Epithelial cell of esophagus (primary cell): ENCODE results near the gene ANKRD1.
A peak's percentile ranks its signal among the peaks of the same experiment; 100 is the strongest.

Experiments used
- DNase-seq: peaks from one replicate; pipeline ENCODE4 v3.0.0; 2010; ENCODE audit warnings: low read depth
- H3K4me3 ChIP-seq: 2 replicates; pipeline ENCODE4 v1.5.1; 2011; ENCODE audit warnings: mild to moderate bottlenecking, low read length, control low read depth
- CTCF ChIP-seq: IDR thresholded peaks from 2 replicates; pipeline ENCODE4 v1.5.1; 2011; ENCODE audit warnings: low read depth, mild to moderate bottlenecking, low read length, control low read depth, inconsistent platforms; ENCODE audit not compliant: insufficient read depth; ENCODE audit errors: missing control alignments

The ANKRD1 gene

DNA sequence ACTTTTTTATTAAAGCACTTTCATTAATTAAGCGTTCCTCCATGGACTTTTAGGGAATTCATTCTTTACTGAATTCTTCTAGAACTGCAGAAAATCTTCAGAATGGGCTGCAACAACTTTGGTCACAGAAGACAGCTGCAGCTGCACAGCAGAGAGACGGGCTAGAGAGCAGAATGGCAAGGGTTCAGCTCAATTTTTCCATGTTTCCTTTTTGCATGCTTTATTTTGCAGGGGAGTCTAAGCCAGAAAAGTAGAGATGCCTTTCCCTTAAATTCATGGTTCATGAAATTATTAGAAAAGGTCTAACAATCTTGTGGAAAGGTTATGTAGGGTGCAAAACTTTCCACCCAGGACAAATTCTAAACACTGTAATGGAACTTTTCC lies 15.4 kb upstream of the ANKRD1 start:
- no peak for TF ChIP-seq CTCF
- H3K4me3 ChIP-seq: no peak overlapping the region
- no peak for DNase-seq

DNA sequence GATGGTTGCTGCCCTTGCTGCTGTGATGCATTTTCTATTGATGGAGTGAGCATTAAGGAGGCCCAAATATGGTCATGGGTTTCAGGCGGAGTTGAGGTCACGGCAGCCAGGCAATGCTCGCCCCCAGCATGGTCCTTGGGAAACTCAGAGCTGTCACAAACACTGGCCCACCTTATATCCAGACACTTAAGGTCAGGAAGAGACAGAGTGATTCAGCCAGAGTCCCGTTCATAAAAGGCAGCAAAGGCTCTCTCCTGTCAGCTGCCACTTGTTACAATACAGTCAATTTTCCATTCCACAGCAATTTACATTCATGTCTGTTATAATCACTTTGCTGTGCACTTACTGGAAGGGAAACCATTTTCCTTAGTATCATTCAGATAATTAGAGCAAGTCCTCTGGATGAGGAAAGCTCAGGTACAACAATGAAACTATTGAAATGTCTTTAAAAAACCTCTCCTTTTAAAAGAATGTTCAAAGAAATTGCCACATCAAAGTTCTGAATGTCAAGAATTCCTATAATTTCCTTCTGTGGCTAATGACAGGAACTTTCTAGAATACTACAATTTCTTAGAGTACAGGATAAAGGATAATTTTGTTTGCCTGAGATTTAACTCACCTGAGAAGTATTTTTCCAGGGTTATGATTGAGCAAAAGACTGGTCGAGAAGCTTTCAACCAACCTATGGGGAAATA lies 14.8 kb upstream of the ANKRD1 start:
- H3K4me3 ChIP-seq: no peak overlapping the region
- TF ChIP-seq CTCF: no peak
- no peak for DNase-seq

GRCh38 chr10:90930971-90931871 lies 10.3 kb upstream of the ANKRD1 start:
- no peak overlapping the region for H3K4me3 ChIP-seq
- TF ChIP-seq CTCF: no peak
- no peak for DNase-seq

DNA sequence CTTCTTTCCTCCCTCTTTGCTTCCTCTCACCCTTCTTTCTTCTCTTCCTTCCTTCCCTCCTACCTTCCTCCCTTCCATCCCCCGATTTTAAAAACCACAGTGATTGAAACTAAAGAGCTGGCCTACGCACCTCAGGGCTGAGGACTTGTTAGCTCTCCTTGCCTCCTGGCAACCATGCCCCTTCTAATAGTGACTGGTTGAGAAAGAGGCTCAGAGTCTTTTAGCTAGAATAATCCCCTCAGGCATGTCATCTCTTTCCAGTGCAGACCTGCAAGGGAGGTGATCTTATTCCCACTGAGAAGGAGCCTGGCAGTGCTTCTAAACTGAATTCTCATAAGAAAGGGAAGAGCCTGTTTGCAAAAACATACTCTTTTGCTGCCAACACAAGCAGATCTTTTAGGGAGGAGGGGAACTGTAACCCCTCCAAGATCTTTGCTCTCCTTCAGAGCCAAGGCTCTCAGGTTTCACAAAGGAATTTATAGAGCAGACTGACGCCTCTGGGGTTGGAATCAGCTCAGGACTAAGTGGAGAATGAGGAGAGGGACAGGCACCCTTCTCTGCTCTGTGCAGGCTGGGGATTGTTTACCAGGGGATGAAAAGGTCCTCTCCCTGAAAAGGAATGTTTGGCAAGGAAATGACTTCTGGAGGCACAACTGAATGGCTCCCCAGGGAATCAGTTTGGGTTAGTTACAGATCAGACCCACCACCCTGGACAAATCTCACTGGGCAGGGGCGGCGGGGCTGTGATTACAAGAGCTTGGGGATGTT lies 9.4 kb upstream of the ANKRD1 start:
- no peak for TF ChIP-seq CTCF
- DNase-seq: peak; percentile 24
- no peak overlapping the region for H3K4me3 ChIP-seq

- no peak for TF ChIP-seq CTCF
- no peak overlapping the region for H3K4me3 ChIP-seq
- no peak for DNase-seq
Measured at GRCh38 chr10:90929179-90929578, 8.3 kb upstream of the ANKRD1 start.

DNA sequence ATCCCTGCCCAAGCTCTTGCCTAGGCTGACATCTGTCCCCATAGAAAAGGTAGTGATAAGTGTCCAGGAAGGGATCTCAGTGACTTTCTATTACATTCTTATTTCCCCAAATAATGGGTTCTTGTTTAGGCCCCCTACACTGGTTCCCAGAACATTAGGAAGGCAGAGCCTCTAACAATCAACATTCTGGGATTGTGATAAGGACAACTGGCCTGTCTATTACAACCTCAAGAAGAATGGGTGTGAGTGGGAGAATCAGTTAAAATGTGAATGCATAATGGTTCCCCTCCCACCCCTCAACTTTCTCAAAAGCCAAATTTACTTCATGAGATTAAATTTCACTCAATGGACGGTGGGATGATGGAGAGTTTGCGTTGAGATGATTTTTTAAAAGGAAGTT lies 6.4 kb upstream of the ANKRD1 start:
- no peak for DNase-seq
- TF ChIP-seq CTCF: no peak
- no peak overlapping the region for H3K4me3 ChIP-seq
